HG03097 (cell line): Measurements from ENCODE around the gene CALML4.
"Not testable (repeated sequence)": the region's sequence is repeated elsewhere in the genome, so short reads cannot be mapped to it uniquely, and the experiment has no call there.

ENCODE experiments used
- ATAC-seq: cut with Tn5 transposase; IDR thresholded peaks from one replicate; pipeline ENCODE4 v1.9.1; 2021; ENCODE audit not compliant: unreplicated experiment, low FRiP score

Gene CALML4, protein sequence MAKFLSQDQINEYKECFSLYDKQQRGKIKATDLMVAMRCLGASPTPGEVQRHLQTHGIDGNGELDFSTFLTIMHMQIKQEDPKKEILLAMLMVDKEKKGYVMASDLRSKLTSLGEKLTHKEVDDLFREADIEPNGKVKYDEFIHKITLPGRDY

DNA sequence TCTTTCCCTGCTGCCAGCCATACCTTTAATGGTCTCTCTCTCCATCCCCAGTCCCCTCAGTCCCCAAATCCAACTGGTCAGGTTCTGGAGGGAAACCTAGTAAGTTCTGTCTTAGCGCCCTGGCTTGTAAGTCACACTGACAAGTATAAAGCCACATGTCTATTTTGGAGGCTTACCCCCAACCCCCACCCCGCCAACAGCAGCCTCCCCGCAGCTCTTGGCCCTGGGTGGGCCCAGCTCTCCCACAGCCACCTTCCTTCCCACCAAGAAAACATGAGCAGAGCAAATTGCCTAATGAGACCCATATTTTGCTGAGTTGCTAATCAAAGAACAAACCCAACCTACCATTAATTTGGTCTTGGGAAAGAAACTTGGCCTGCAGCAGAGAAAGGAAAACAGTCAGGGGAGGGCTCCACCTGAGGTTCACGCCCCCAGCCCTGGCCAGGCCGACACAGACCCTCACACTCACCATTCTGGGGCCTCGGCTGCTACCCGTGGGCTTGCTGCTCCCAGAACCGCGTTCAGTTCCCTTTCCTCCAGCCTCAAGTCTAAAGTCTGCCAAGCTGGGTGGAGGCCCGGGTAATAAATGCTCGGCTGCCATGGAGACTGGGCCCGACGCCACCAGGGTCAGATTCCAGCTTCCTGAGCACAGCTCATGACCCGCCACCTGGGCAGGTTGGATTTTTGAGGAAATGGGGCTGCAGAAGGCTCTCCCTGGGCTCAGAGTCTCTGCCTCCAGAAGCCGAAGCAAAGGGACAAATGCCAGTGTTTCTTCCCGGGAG lies at the start of gene CALML4:
Gene CALML4, minus strand, starts transcription at position 557 of the 782 bp plus-strand sequence. Its CDS starts 85 bp downstream, at position 472.
- no peak for ATAC-seq

DNA sequence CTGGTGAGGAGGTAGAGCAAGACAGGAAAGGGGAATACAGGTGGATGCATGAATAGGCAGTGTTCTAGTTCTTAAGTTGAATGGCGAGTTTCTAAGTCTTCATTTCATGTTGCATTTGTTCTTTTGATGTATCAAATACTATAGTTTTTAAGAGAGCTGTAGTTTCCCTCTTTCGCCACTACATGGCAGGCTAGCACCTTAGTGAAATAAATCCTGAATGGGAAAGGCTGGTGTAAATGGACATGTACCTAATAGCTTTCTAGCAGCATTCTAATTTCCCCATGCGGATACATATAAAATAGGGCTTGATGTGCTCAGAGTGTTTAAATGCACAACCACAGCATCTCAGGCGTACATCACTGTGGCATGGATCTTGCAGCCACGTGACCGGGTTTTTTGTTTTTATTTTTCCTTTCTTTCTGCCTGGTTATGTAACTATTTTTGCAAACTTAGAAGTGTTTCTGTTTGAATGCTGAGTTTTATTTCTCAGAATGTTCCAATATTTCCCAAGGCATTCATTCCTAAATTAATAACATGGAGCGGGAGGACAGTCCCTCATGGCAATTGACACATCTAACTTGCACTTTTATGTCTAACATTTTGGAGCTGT lies 47.9 kb upstream of the CALML4 start:
- ATAC-seq = no peak

DNA sequence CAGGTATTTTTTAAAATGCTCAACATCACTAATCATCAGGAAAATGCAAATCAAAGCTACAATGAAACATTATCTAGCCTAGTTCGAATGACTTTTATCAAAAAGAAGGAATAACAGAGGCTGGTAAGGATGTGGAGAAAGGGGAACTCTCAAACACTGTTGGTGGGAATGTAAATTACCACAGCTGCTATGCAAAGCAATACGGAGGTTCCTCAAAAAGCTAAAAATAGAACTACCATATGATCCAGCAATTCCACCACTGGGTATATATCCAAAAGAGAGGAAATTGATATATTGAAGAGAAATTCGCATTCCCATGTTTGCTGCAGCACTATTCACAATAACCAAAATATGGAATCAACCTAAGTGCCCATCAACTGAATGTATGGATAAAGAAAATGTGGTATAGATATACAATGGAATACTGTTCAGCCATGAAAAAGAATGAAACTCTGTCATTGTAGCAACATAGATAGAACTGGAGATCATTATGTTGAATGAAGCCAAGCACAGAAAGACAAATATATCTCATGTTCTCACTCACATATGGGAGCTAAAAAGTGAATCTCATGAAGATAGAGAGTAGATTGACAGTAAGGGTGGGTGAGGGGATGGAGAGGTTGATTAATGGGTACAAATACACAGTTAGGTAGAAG lies 44.1 kb upstream of the CALML4 start:
- no peak for ATAC-seq

DNA sequence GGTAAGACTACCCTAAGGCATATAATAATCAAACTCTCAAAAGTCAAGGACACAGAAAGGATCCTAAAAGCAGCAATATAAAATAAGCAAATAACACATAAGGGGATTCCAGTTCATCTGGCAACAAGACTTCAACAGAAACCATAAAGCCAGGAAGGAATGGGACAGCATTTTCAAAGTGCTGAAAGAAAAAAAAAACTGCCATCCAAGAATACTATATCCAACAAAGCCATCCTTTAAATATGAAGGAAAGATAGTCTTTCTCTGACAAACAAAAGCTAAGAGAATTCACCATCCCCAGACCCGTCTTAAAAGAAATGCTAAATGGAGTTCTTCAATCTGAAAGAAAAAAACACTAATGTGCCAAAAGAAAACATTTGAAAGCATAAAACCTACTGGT lies 39.1 kb upstream of the CALML4 start:
- ATAC-seq = no peak

DNA sequence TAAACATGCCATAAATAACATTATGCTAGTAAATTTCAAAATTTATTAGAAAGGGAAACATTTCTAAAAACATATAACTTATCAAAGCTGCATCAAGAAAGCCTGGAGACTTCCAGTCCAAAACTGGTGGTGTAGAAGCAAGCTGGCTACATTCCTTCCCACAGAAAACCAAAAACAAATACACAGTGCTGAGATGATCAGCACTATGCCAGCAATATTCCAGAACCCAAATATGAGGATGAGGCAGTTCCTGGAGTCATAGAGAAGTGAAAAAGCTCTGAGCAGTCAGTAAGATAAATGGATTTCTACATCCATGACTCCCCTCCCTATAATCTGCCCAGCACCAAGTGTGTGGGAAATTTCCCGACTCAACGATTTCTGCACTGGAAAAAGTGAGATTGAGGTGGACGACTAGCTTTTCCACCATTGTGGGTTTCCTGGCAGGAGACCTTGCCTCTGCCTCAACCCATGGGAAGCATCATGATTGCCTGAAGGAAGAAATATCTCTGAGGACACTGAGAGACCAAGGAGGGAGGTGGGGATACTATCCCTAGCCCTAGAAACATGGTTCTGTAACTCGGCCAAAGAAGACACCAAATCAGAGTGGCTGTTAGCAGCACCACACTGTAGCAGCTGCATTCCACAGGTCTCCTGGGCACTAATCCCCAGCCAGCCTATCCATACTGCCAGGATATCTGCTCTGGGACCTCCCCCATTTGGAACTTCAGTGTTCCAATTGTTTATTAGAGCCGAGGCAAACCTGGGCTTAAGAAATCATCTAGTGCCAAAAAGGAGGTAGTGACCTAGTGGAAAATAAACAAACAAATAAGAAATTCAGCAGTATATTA lies 36.2 kb upstream of the CALML4 start:
- no peak for ATAC-seq

DNA sequence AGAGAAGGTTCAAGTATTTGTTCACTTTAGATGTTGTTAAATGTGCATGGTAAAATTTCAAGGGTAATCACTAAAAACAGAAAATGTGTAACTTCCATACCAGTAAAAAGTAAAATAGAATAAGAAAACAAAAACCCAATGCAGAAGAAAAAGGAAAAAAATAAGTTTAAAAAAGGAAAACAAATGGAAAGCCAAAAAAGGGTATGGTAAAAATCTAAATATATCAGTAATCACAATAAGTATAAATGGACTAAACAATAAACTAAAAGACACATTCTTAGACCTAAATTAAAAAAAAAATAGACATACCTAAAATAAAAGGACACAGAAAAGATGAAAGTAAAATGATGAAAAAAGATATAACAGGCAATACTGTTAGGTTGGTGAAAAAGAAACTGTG lies 33.9 kb upstream of the CALML4 start:
- no peak for ATAC-seq

DNA sequence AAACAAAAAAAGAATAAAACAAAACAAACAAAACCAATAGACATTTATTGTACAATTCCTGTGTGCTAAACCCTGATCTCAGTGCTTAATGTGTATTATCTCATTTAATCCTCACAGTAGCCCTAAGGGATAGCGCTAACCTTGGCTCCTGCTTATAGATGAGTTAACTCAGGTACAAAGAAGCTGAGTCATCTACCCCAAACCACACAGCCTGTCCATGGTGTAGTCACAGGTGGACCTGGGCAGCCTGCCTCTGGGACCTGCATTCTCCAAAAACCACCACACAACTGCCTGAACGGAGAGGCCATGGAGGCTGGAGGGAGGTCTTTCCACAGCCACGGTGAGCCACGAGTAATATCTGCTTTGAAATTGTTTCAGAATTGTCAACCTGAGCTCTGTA lies 29.9 kb upstream of the CALML4 start:
- no peak for ATAC-seq

DNA sequence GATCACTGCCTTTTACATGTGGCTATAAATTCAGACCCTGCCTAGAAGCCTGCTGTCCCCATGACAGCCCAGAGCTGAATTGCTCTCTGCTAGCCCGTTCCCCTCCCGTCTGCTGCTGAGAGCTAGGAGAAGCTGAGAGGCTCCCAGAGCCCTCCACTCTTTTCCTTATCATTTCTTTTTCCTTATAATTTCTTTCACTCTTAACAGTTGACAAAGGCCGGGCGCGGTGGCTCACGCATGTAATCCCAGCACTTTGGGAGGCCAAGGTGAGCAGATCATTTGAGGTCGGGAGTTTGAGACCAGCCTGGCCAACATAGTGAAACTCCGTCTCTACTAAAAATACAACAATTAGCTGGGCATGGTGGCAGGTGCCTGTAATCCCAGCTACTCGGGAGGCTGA lies 29.4 kb upstream of the CALML4 start:
- not testable (repeated sequence) for ATAC-seq

DNA sequence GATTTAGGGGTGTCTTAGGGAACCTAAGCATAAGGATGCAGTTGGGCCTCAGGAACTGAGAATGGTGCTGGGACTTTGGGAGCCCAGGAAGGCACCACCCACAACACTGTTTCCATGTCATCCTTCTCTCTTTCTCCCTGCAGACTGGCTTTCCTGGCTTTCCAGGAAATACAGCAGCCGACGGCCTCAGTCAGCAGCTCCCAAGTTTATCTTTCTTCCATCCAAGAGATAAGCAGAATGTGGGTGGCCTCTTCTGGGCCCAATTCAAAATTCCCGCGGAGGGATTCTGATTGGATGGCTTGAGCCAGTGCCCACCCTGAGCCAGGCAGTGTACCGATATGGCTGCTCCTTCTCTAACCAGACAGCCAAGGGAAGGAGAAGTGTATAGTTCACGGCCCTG lies 28.9 kb upstream of the CALML4 start:
- no peak for ATAC-seq

DNA sequence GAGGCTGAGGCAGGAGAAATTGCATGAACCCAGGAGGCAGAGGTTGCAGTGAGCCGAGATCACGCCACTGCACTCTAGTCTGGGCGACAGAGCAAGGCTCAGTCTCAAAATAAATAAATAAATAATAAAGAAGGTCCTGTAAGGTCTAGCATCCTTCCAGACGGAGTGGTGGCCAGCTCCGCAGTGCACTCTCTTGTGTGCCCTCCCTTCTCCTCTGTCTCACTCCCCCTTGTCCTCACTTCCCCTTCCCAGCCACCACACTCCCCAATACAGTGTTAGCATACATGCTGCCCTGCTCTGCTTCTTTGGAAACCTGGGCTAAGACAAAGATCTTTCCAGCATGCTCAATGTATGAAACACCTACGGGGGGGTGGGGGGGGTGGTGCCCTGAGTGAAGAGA lies 27.8 kb upstream of the CALML4 start:
- ATAC-seq = no peak

DNA sequence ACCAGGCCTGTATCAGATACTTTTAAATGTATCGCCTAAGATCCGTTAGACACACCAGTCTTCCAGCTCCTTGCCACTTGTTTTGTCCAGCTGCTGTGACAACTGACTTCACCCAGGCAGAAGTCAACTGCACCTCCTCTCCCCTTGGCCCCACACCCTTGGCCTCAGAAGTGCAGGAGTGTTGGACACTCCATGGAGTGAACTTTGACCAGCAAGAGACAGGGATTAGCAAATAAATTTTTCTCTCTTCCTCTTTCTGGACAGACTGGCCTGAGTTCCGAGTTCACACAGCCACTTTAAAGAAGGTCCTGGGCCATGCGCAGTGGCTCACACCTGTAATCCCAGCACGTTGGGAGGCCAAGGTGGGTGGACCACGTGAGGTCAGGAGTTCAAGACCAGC lies 27.3 kb upstream of the CALML4 start:
- no peak for ATAC-seq

DNA sequence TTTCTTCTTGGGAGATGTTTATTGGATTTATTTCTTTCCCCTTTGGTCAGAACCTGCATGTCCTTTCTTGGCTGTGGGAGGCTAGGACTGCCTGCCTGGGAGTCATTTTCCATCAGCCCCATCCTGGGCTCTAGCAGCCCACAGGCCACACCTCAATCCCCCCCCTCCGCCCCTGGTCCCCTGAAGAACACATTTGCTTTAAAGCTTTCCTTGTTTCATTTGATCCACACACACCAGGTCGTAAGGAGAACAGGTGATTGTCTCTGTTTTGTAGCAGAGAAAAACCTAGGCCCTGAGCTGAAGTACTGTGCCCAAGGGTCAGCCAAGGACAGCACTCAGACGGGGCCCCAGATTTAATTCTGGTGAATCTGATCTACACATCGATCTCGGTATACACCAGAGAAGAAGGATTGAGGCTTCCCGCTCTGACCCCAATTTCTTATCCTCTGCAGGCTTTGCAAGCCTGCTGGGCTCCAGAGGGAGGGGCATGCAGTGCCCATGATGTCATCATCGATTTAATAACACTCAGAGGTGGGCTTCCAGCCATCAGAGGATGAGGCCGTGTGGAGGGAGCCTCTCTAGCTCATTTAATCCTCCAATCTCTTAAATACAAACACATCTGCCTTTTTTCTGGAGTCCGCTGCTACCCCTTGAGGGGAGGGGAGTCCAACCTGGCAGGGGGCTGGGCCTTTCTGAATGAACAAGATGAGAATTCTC lies 26.1 kb upstream of the CALML4 start:
- ATAC-seq = no peak

DNA sequence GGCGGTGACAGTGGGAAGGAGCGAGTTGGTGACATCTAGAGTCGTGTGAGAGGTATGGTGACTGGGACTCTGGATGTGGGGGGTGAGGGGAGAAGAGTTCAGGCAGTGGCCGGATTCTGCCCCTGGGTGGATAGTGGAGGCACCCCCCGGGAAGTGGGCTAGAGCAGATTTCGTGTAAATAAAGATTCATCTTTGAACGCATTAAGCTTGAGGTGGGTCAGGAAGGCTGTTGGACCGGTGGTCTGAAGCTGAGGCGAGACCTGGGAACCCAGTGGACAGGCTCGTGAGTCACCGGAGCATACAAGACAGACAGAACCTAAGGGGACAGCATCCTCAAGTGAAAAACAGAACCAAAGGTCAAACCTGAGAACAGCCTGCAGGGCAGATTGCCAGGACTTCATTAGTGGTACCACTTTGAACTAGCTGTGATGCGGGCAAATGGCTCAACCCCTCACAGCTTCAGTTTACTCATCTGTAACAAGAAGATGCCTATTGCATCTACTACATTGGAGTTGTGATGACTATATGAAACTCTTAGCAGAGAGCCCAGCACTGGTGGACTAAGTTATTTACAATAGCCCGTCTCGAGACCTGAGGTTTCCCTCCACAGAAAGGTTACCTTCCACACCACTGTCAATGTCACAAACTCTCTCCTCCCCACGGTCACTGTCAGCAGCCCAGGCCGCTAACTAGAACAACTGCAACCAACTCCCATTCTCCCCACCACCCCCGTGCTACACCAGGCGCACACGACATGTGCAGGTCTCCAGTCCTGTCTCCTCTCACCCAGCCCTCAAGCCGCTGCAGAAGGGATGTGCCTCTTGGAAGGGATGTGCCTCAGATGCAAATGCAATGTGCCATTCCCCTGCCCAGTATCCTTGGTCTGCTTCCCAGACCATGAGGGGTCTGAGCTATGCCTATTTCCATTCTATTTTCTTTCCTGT lies 25.3 kb upstream of the CALML4 start:
- ATAC-seq = no peak

DNA sequence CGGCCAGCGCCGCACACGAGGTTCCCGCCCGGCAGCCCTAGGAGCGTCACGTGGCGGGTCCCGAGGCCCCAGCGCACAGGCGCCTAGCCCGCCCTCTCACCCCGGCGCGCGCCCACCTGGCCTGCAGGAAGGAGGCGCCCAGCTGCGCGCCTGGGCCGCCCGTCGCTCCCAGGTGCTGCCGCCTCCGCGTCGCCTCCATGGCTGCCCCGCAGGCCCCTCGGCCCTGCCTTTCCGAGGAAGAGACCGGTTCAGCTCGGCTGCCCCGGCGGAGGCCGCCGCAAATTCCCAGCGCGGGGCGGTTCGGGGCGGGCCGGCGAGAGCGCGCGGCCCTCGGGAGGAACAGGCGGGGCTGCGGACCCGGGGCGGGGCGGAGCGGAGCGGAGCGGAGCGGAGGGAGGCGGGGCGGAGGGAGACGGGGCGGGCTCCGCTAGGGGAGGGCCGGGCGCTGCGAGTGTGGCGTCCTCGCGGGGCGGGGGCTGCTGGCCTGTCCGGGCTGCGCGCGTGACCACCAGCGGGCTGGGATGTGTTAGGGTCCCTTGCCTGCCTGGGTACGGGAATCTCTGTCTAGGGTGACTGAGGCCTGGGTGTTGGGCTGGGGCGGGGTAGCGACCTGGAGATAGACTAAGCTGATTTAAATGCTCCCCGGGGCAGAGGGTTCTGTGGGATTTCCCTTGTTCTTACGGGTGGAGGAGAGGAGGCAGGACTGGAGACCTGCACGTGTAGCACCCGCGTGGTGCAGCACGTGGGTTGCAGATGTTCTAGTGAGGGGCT lies 24.4 kb upstream of the CALML4 start, which contains the start of gene CLN6:
Gene CLN6, minus strand, starts transcription at position 343 of the 771 bp plus-strand sequence. Its CDS starts 144 bp downstream, at position 199.
- peak; percentile 50 for ATAC-seq

DNA sequence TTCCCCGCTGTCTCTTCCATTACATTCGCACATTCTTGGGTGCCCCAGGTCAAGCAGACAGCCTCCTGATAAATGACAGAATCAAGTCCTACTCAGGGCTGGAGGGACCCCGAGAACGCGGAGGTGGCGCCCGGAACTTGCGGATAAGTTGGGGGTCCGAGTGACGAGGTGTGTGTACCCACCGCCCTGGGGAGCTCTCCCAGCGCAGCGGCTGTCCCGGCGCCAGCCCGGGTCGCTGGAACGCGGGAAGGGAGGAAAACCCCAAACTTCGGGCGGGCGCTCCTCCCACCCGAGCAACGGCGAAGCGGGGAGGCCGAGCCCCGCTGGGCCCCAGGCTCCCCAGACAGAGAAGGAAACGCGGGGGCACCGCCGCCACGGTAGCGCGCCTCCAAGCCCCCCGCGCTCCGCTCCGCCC lies 23.8 kb upstream of the CALML4 start:
- ATAC-seq = peak; percentile 7

DNA sequence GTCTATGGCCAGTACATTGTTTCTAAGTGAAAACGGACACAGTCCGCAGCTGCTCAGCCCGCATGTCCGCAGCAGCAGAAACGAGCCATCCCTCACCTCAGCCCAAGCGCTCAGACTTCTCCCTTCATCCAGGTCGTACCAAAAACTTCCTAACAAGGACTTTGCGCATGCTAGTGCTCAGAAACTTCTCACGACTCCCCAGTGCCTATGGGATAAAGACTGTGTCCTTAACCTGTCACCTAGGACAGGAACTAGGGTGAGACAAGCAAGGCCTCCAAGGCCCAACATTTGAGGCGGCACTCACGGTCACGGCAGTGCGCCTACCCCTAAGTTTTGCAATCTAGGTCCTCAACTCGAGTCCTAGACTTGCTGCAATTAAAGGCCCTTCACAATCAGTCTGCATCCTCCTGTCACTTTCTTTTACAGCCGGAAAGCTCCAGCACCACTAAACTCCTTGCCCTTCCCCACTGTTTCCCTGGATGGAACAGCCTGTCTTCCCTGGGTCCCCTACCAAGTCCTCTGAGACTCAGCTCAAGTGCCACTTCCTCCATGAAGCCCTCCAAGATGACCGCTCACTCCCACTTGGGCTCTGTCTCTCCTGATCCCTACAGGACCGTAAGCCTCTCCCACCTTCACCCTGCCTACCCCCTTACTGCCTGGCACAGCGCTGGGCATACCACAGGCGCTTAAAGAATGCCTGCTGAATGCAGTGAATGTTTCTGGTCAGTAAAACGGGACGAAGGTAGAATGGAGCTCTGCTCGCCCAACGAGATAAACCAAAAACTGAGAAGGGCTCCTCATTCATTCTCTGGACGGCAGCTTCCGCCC lies 23.2 kb upstream of the CALML4 start:
- no peak for ATAC-seq

DNA sequence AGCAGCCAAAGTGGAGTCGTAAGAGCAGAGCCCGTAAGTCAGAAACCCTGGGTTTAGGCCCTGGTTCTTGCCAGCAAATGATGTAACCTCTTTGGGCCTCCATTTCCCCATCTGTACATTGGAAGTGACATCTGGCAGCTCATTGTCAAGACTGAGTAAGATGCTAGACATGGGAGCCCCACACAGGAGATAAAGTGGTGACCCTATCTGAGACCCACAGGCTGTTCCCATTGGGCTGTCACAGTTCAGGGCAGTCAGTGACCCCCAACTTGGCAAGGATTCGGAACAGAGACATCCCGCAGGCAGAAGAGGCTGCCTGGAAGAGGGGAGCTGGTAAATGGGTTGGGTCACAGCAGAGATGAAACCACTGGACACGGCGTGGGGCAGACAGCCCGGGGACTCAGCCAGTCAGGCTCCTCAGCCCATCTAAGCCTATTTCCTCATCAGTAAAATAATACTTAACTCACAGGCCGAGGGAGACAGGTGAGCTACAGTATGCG lies 22.6 kb upstream of the CALML4 start:
- ATAC-seq = no peak
